Esophagus squamous epithelium (tissue), 5 donors: ENCODE results near the gene CDC14B. TPM values are rescaled to one million over a fixed set of nuclear protein-coding genes. Genes with fewer than 3 reads are reported as not detected.

Source experiments
- DNase-seq: peaks from one replicate; lab custom pipeline; 2025; lab: John Stamatoyannopoulos, UW
- H3K27ac ChIP-seq, 4 donors: fragments of 200-600 bp; sonication (generic); one replicate each; pipeline ENCODE4 v1.5.1; 2016 to 2019; ENCODE audit warnings: mild to moderate bottlenecking in 1 of 4
- H3K27me3 ChIP-seq, 4 donors: fragments of 200-600 bp; sonication (generic); 1 replicate in 3 of 4; 2 replicates in 1 of 4; pipeline versions ENCODE4 v1.5.1 to v1.6.0; 2017 to 2021; ENCODE audit warnings: antibody characterized with exemption in 1 of 4
- H3K36me3 ChIP-seq, 3 donors: fragments of 200-600 bp; sonication (generic); one replicate each; pipeline ENCODE4 v1.5.1; 2016 to 2019
- H3K4me1 ChIP-seq, 3 donors: fragments of 200-600 bp; sonication (generic); one replicate each; pipeline ENCODE4 v1.5.1; 2017 to 2019
- H3K4me3 ChIP-seq, 4 donors: fragments of 200-600 bp; sonication (generic); 1 replicate in 3 of 4; 2 replicates in 1 of 4; pipeline ENCODE4 v1.5.1; 2016 to 2019; ENCODE audit warnings: mild to moderate bottlenecking in 2 of 4, moderate library complexity in 1 of 4
- H3K9me3 ChIP-seq, 3 donors: fragments of 200-600 bp; sonication (generic); one replicate each; pipeline ENCODE4 v1.5.1; 2016 to 2019
- CTCF ChIP-seq, 6 experiments: fragments of 450-650 bp in 4 of 6; fragments of 200-600 bp in 2 of 6; sonication (generic) in 2 of 6; IDR thresholded peaks; one replicate each; pipeline ENCODE4 v1.5.1; 2016 to 2019; ENCODE audit warnings: antibody characterized with exemption in 6 of 6, mild to moderate bottlenecking in 4 of 6, moderate library complexity in 4 of 6
- POLR2A ChIP-seq, 4 donors: fragments of 450-650 bp; IDR thresholded peaks; one replicate each; pipeline ENCODE4 v1.6.1; 2017; ENCODE audit warnings: antibody characterized with exemption in 4 of 4, mild to moderate bottlenecking in 4 of 4, moderate library complexity in 3 of 4
- WGBS, 2 donors: methylation state at CpG; one replicate each; pipeline ENCODE4 v1.1.5; 2018; 5-methylcytosine and 5-hydroxymethylcytosine counted together
- intact Hi-C: fragments of 100-400 bp; cut with DNase I; formaldehyde crosslinking; loops from one replicate; pipeline ENCODE4 v1.15.0; 2022
- total RNA-seq, 4 donors: library from RNA; depleted of rRNA; stranded (reverse); fragments of >200 nt; gene quantifications; one replicate each; pipeline ENCODE4 v1.1.0, GENCODE V29; 2016
- donor health status: DM: yes; HTN: yes; CAD: no.

Gene CDC14B
- total RNA-seq, 4 donors from 2014 or later, result 2.7 to 14.8 (median 9.1) TPM

GRCh38 chr9:96605328-96605727 is 14.3 kb downstream of the CDC14B start:
- Histone ChIP-seq H3K9me3 (no peaks in the 10 kb centered on the region), H3K27ac (no peak overlapping the region), H3K4me3 (no peak overlapping the region), H3K36me3 (no peaks in the 10 kb centered on the region), H3K27me3 (no peaks in the 10 kb centered on the region), H3K4me1 (peaks cover 0 to 14% (median 0%) of the 10 kb centered on the region in 3 donors)
- TF ChIP-seq POLR2A (IDR thresholded peaks at IDR 0.05) (no peak), CTCF (IDR thresholded peaks at IDR 0.05) (no peak)
- no peak for DNase-seq
- intact Hi-C loops, result no loop called here
- 93 to 100% methylated on average over 3 of the region's 3 CpGs for WGBS, 2 donors

GRCh38 chr9:96604004-96604319 is 15.7 kb downstream of the CDC14B start:
- Histone ChIP-seq H3K4me3 (no peak overlapping the region), H3K9me3 (no peaks in the 10 kb centered on the region), H3K4me1 (peaks cover 0 to 14% (median 0%) of the 10 kb centered on the region in 3 donors), H3K27me3 (no peaks in the 10 kb centered on the region), H3K27ac (peak overlapping the region in 3 of 4 donors; percentile 23 to 49 (median 42)), H3K36me3 (no peaks in the 10 kb centered on the region)
- TF ChIP-seq CTCF (IDR thresholded peaks at IDR 0.05) (no peak), POLR2A (IDR thresholded peaks at IDR 0.05) (no peak)
- no peak for DNase-seq
- 22 to 25% methylated on average over 3 of the region's 3 CpGs for WGBS, 2 donors
- intact Hi-C loops, result no loop called here

- intact Hi-C loops, result no loop called here
- Histone ChIP-seq H3K27ac (peak overlapping the region in 3 of 4 donors; percentile 23 to 49 (median 42)), H3K9me3 (no peaks in the 10 kb centered on the region), H3K4me1 (peaks cover 0 to 14% (median 0%) of the 10 kb centered on the region in 3 donors), H3K36me3 (no peaks in the 10 kb centered on the region), H3K27me3 (no peaks in the 10 kb centered on the region), H3K4me3 (no peak overlapping the region)
- no peak for DNase-seq
- 46 to 48% methylated on average over 8 of the region's 8 CpGs for WGBS, 2 donors
- TF ChIP-seq CTCF (IDR thresholded peaks at IDR 0.05) (no peak), POLR2A (IDR thresholded peaks at IDR 0.05) (no peak)
Measured at GRCh38 chr9:96603305-96604003, 16.2 kb downstream of the CDC14B start.

GRCh38 chr9:96599298-96599697 is 20.3 kb downstream of the CDC14B start:
- intact Hi-C loops, result no loop called here
- no peaks in the 10 kb centered on the region for H3K9me3 ChIP-seq
- H3K27ac ChIP-seq, result no peak overlapping the region
- DNase-seq, result no peak
- 92 to 94% methylated on average over 5 of the region's 5 CpGs for WGBS, 2 donors
- no peak overlapping the region for H3K4me3 ChIP-seq
- no peaks in the 10 kb centered on the region for H3K27me3 ChIP-seq
- peaks cover 0 to 11% (median 0%) of the 10 kb centered on the region in 3 donors for H3K4me1 ChIP-seq
- TF ChIP-seq CTCF (IDR thresholded peaks at IDR 0.05) (no peak), POLR2A (IDR thresholded peaks at IDR 0.05) (no peak)
- no peaks in the 10 kb centered on the region for H3K36me3 ChIP-seq

- TF ChIP-seq POLR2A (IDR thresholded peaks at IDR 0.05), result no peak
- TF ChIP-seq CTCF (IDR thresholded peaks at IDR 0.05), result no peak
- intact Hi-C loops, result no loop called here
- H3K4me1 ChIP-seq, result no peaks in the 10 kb centered on the region
- no peak overlapping the region for H3K4me3 ChIP-seq
- no peak for DNase-seq
- no peaks in the 10 kb centered on the region for H3K9me3 ChIP-seq
- 86 to 92% methylated on average over 5 of the region's 5 CpGs for WGBS, 2 donors
- no peaks in the 10 kb centered on the region for H3K36me3 ChIP-seq
- H3K27ac ChIP-seq, result no peak overlapping the region
- no peaks in the 10 kb centered on the region for H3K27me3 ChIP-seq
Measured at GRCh38 chr9:96596601-96597111, 23.0 kb downstream of the CDC14B start.
